NCI-H2081 (cell line): ENCODE data around the gene EHF.
A peak's percentile ranks its signal among the peaks of the same experiment; 100 is the strongest.
"Not testable (repeated sequence)": the region's sequence is repeated elsewhere in the genome, so short reads cannot be mapped to it uniquely, and the experiment has no call there.

Source experiments
- DNase-seq, 2 experiments: peaks; one replicate each; lab custom pipeline; 2025; lab: John Stamatoyannopoulos, UW

Gene EHF

DNA sequence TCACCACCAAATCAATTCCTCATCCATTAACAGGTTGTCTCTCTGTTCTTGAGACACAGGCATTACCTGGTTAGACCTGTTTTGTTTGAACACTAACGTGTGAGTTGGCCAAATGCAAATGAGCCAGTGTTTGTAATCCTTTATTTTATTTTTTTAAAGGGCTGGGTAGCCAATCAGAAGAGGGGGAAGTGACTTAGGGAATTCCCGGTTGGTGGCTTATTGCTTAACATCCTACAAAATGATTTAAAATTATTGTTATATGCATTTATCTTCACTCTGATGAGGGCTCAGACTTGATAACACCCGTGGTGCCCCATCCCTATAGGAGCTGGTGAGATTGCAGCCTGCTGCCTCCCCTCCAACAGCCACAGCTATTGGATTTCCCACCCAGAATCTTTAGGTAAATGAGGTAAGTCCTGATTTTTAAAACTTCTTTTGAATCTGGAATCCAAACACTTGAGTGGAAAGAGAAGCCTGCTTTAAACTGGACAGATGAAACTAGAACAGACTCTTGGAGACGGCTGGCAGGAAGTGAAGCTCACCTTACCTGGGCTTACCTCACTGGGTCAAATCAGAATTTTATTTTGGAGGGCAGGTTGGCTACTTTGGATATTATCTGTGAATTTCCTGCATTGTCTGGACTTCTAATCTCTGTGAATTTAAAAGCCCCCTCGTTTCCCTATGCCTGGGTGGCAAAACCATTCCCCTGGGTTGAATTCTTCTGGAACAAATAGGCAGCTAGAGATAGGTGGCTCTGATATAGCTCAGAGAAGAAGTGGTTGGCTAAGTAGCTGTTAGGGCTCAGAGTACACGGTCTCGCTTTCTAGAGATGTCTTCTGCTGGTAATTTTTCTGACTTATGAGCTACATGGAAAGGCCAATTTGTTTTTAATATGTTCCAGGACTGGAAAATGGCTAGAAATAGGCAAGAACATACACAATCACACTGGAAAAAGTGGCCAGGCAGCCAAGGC, at the start of gene EHF:
EHF (plus strand) TSS at position 274 of the 973 bp plus-strand sequence. CDS start 21,538 bp downstream, outside the sequence.
- no peak for DNase-seq

DNA sequence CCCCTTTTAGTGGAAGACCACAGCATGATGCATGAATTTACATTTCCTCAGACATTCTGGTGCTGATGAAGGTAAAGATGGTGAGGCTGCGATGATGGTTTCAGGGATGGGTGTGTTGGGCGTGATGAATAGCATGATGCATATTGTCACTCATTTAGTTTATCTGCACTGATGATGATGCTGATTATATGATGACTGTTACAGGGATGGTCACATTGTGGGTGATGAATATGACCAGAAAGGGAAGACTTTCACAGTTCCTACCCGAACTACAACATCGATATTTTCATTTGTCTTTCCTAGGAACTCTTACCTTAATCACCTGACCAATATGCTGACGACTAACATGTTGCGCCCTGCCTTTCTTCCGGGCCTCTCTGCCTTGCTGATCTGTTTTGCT, 47.4 kb upstream of the EHF start:
- DNase-seq = no peak

DNA sequence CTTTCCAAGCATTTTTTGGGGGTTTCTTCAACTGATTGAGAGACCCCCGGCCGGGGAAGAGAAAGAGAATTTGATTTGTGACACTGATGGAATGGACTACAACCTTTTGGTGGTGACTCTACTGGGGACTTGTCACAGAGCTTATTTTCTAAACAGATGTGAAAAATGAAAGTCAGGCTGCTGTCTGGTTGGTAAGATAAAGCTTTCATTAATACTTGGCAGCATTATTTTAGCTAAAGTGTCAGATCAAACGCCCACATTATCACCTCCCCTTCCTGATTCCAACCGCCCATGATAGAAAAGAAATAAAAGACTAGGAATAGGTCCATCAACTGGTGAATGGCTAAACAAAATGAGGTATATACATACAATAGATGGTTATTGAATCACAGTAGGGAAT, 45.6 kb upstream of the EHF start:
- no peak for DNase-seq

DNA sequence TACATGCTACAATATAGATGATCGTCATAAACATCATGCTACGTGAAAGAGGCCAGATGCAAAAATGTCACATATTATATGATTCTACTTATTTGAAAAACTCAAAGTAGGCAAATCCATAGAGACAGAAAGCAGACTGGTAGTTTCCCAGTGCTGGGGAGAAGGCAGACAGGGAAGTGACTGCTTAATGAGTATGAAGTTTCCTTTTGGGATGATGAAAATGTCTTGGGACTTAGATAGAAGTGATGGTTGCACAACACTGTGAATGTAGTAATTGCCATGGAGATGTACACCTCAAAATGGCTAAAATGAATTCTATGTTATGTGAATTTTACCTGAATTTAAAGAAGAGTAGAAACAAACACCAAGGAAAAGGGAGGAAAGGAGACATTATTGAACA, 45.2 kb upstream of the EHF start:
- DNase-seq = no peak

DNA sequence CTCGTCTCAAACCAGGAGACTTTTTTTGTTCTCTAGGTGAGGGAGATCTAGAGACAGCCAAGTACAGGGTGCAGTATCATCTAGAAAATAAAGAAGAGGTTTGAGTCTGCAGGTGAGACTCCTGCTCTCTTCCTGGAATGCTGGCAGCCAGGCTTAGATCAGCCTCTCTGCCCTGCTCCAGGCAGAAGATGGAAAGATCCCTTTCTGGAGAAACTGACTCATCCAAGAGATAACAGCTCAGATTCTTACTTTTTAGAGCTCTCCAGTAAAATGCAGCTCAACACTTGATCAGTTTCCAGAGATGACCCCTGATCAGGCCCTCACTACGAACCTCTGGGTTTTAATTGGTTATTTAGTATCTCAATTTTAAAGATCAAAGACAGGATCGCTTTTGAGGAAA, 44.6 kb upstream of the EHF start:
- no peak for DNase-seq

DNA sequence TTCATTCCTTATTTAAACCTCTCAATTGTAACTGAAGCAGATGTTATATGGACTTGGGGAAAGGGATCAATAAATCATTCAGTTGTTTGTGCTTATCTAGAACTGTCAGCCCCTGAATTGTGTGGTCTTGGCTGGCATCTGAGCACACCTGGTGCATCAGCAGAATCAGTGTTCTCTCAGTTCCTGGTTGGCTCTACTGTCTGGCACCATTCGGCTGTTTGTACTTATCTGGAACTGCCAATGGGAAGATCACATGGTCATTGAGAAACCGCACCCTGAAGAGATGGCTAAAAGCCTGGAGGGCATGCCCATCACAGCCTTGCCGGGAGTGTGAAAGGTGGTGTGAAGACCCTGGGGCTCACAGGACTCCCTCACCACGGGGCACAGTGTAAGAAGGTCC, 37.1 kb upstream of the EHF start:
- DNase-seq = no peak

DNA sequence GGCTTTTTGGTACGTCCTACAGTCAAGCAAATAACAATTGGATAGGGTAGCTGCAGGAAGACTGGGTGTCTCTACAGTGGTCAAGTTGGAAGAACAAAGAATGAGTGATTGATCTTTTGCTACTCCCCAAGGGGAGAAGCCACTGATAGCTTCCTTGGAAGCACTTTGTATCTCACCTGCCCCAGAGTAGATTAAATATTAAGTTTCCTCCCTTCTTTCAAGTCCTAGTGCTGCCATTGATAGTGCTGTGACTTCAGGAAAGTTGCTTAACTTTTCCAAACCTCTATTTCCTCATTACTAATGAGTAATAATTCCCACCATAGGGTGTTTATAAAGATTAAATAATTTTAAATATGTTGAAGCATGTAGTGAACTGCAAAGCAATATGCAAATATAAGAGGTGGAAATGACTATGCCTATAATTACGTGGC, 35.6 kb upstream of the EHF start:
- DNase-seq = no peak

DNA sequence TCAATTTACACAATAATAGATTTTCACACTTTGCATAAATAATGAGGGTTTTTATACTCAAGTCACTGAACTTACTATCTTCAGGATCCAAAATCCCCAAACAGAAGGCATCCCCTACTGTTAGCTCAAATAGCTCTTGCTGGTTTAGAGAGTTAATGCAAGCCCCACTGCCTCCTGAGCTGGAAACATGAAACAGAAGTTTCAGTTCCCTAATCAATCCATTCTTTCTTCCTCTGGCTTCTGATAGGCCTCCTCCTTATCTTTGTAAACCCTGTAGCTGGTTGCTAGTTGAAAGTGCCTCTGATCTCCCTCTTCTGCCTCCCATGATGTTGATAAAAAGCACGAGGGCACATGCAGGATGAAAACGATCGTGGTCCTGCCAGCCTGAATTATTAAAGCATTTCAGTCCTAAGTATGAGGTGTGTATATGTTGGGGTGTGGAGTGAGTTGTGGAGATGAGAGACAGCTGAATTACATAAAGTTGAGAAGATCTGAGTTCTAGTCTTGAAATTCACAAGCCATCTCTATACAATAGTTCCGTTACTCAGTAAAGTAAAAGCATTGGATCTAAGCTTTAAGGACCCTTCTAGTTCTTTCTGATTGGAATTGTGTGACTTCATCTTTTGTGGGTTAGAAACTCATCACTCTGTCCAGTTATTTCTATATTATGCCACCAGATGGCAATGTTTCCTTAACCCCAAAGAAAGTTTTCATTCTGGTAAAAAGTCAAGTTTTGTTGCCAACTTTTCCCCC, 35.0 kb upstream of the EHF start:
- DNase-seq = peak; percentile 8 to 57

DNA sequence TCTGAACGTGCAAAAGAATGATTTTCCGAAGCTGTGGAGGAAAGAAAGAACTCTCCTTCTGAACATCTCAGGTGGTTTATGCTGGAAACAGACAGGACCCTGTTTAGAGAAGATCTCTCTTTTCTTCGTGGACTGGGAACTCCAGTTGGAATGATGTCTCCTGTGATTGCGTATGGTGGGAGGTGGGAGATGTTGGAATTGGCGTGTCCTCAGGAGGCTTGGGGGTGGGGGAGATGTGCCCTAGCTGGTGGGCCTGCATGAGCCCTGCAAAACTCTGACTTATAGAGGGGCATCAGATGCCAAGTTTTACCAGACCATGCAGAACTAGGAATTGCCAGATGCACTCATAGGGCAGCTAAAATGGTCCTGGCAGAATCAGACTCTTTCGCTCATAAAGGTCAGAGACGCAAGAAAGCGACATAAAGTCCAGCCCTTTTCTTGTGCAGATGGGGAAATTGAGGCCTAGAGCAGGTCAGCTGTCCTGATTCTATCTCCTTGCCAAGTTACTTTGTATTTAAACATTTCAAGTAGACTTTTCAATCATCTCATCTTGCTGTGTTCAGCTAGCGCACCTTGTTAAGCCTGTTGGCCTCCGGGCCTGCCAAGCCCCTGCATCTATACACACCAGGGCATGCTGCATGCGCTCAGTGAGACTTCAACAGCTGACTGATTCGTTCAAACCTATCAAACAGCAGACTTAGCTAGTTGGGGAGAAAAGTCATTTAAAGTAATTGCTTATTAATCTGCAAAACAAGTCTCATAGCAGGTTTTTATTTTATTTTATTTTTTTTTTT, 34.2 kb upstream of the EHF start:
- no peak for DNase-seq

DNA sequence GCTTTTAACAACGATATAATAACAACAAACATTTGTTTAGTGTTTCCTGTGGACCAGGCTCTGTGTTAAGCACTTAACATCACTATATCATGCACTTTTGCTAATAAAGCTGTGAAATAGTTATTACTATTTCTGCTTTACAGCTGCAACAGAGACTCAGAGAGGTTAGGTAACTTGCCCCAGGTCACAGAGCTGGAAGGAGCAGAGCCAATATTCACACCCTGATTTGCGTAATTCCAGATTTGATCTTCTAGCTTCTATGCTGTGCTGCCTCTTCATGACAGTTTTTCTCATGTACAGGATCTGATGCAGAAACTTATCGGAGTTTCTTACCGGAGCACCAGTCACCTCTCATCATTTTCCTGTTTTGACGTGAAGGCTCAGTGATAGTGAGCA, 33.6 kb upstream of the EHF start:
- DNase-seq = no peak

DNA sequence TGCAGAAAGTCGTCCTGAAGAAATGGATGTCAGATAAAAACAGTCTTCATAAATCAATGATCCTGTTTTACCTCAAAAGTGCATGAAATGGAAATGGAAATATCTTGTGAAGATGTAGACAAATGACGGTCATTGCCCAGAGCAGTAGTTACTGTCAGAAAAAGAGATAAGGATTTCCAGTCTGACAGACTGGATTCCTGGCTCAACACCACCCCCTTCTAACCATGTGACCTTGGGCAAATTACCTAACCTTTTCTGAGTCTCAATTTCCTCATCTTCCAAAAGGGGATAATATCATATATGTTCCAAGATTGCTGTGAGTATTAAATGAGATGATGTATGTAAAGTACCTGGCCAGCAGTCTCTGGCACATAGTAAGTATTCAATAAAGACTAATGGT, 32.9 kb upstream of the EHF start:
- no peak for DNase-seq

DNA sequence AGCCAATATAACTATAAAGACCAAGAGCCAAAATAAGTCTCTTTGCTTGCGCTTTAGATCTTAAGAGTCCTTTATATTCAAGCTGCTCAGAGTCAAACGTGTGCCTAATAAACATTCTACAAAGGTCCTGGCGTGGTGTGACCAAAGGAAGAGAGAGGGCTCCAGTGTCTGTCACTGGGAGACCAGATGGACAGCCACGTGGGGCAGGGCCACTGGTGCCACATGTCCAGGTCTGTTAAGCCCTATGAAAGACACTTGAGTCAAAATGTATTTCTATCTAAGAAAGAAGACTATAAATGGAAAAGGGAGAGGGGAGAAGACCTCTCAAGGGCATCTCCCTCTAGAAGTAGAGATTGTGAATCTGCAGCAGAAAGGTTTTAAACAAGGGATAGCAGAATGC, 32.2 kb upstream of the EHF start:
- DNase-seq = no peak

DNA sequence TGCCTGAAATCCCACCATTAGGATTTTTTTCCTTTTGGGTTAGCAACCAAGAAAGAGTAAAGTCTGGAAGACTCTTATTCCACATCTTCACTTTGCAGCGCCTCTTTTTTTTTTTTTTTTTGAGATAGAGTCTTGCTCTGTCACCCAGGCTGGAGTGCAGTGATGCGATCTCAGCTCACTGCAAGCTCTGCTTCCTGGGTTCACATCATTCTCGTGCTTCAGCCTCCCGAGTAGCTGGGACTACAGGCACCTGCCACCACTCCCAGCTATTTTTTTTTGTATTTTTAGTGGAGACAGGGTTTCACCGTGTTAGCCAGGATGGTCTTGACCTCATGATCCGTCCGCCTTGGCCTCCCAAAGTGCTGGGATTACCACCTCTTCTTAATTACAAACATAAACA, 31.7 kb upstream of the EHF start:
- not testable (repeated sequence) for DNase-seq

DNA sequence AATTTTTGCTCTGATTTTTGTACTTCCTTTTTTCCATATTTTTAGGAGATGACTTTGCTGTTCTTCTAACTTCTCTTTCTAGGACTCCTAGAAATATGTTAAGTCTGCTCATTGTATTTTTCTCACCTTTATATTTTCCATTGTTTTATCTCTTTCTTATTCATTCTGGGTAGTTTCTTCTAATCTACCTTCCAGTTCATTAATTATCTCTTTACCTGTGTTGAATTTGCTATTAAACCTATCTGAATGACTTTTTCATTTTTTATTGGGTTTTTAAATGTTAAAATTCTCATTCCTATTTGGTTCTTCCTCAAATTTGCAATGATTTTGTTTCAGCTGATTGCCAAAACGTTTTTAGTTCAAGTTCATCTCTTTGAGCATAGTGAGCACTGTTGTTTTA, 27.8 kb upstream of the EHF start:
- no peak for DNase-seq

DNA sequence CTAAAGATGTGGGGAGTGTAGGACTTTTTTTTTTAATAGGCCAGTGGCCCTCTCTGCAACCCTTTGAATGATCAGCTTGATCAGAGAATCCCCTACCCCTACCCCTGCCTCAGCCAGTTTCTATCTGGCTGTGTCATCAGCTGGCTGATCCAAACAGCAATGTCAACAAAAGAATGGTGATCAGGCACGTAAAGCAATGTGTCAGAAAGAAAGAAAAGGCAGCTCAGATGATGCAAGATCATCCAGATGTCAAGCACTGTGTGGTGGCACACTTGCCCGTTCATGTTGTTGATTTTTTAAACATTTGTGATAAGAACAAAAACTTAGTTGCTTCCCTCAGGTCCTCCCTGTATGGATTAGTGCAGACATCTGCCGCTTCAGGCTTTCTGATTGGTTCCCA, 26.3 kb upstream of the EHF start:
- no peak for DNase-seq

DNA sequence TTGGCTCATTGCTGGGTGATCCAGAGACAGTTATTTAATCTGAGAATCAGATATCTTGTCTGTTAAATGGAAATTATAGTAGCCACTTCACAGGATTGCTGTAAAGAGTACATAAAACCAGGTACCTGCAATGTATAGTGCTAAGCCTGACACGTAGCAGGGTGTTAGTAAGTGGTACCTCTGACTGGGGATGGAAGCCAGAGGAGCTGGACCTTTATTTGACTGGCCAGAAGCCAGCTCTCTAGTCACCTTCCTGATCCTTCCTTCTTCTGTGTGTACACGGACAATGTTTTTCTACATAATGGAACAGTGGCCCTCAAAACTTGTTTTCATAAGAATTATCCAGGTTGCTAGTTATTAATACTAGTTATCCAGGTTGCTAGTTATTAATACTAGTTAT, 25.5 kb upstream of the EHF start:
- DNase-seq = no peak

DNA sequence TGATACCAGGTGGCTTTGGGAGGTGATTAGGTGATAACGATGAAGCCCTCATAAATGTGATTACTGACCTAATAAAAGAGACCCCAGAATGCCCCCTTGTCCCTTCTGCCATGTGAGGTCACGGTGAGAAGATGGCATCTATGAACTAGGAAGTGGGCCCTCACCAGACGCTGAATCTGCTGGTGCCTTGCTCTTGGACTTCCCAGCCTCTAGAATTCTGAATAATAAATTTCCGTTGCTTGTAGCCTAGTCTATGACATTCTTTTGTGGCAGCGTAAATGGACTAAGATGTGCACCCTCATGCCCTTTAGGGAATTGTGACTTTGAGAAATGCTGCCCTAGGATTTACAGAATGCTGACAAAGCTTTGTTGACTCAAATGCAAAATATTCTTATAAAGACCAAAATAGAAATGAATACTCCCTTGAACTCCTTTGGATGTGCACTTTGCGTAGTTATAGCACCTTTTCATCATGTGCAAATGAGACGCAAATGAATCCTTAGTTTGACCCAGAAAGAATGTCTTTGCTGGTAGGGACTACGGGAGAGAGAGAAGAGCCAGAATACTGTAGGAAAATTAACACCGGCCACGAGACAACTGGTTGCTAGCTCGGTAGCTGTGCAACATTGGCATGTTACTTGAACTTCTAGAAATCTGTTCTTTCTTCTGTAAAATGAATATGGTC, 24.8 kb upstream of the EHF start:
- DNase-seq = no peak

DNA sequence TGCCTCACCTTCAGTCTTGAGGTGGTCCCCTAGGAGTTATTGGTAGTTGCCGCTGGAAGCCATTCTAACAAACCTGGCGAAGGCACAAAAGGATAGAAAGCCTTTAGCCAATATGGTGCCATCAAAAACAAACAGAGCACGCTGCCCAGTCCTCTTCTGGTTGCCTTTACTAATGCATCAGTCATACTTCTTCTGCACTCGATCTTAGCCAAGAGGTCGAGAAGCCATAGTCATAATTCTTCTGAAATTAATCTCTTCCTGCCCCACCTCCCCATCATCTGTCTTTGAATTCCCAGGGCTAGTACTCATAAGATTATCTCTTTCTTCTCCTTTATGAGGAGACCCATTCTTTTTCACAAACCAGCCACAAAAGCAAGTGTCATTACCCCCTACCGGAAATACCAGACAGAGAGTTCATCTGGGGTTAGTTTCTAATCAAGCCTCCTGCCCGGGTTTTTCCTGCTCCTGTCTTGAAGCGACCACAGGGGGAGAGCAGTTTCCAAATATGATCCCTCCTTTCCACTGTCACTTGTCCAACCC, 21.4 kb upstream of the EHF start:
- no peak for DNase-seq

DNA sequence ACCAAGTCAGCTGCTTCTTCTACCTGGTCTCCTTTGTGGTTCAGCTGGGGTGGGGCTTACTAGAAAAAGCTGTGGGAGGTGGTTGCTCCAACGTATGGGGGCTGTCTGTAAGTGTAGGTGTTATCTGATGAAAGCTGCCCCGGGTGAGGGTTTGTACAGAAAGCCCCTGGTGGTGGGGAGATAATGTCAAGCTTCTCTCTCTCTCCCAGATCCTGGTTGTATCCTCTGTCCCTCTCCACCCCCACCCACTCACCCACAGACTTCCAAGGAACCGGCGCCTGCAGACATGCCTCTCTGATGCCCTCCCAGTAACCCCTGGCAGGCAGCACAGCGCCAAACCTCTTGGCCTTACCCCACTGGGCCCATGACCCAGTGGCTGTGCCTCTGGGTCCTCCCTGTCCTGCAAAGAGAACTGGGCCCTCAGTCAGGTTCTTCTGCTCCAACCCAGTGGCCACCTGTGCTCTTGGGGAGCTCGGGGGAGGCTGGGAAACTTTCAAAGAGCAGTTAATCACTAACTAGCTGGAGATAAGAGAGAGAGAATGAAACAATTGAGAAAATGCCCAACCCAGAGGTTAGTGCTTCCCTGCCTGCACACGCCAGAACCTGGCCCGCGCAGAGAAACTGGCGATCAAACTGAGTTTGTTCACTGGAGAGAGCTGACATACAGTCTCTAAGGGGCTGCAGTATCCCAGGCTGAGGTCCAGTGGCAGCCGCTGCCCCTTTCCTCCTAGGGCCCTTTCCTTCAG, 20.4 kb upstream of the EHF start:
- DNase-seq = no peak

DNA sequence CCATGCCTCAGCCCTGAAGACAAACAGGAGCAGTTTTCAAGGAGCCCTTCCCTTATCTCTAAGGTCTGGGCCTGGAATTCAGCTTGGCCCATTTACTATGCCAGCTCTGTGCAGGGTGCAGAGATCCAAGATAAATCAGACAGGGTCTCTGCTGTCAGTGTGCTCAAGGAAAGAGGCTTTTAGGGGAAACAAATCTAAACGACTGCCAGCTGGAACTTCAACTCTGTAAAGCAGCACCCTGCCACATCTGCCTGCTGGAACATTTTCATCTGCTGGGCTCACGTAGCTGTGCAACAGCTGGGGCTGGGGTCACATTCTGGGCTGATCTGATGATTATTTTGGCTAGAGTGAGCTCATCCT, 19.8 kb upstream of the EHF start:
- DNase-seq = no peak

DNA sequence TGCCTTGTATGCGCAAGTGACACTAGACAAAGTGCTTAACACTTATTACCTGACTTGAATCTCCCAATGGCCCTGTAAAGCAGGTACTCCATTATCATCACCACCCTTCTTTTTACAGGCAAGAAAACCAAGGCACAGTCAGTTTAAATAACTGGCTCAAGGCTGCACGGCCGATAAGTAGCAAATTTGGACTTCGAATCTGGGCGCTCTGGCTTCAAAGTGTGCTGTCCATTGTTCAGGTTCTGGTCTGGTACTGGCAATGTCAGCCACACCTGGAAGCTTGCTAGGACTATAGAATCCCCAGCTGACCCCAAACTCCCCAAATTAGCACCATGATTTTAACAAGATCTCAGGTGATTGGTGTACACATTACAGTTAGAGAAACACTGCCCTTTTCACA, 19.3 kb upstream of the EHF start:
- no peak for DNase-seq
